ENCODE results near the gene RNF151. TPM values are rescaled to one million over a fixed set of nuclear protein-coding genes. Genes with fewer than 3 reads are reported as not detected.

RNF151 gene, protein sequence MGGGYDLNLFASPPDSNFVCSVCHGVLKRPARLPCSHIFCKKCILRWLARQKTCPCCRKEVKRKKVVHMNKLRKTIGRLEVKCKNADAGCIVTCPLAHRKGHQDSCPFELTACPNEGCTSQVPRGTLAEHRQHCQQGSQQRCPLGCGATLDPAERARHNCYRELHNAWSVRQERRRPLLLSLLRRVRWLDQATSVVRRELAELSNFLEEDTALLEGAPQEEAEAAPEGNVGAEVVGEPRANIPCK
- not detected in 2 replicates for total RNA-seq (2014; rRNA removed; shearing (Covaris generic))

DNA sequence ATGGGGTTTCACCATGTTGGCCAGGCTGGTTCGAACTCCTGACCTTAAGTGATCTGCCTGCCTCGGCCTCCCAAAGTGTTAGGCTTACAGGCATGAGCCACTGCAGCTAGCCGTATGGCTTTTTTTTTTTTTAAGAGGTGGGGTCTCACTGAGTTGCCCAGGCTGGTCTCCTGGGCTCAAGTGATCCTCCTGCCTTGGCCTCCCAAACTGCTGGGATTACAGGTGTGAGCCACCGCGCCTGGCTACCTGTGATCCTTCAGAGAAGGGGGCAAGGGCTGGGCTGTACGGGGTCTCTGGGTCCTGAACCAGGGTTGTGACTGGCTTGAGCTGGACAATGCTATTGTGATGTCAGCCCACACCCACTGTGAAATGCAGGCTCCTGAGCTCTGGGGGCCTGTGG is at the start of gene RNF151:
Gene RNF151 (plus strand): TSS at position 397 of the 400 bp plus-strand sequence. CDS start 26 bp downstream, outside the sequence.

GRCh38 chr16:1918351-1919326 is 48.0 kb upstream of the RNF151 start, which contains the start of gene HS3ST6:
Gene HS3ST6 (minus strand): TSS chr16:1918415. CDS start chr16:1918323, 92 bp downstream.

DNA sequence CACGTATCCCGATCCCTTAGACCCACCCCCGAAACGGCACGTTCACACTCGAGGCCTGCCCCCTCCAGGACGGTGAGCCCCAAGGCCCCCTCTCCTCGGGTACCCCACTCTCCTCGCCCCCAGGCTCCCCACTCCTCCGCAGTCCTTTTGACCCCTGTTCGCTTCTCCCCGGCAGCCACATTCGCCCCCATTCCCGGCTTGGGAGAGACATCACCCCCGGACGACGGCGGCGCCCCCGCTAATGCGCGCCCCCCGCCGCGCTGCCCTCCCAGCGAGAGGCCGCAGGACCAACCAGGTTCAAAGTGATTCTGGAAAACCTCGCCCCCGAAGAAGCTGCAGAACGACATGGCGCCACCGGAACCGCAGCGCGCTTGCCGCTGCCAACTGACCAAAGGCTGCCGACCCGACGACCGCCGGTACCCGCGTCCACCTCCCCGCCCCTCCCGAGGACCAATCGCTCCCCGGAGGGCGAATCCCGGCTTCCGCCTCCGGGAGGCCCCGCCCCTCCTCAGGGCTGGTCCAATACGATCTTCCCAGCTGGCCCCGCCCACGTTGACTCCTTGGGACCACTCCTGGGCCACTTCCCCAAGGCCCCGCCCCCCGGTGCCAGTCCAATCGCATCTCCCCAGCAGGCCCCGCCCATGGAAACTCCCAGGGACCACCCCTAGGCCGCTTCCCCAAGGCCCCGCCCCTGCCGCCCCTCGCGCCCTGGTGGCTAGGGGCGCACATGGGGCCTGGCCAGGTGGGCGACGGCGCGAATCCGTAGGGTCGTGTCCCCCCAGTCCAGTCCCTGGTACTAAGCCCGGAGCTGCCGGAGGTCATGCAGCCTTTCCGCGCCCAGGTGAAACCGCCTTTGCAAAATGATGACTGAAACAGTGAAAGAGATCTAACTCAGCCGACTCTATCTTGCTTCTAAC is 23.6 kb upstream of the RNF151 start, which contains the start of gene MSRB1:
Gene MSRB1 (minus strand): TSS at position 390 of the 917 bp plus-strand sequence. CDS start 43 bp downstream, at position 347.

GRCh38 chr16:1959269-1960039 is 7.2 kb upstream of the RNF151 start, which contains the start of gene NDUFB10:
Gene NDUFB10 (plus strand): TSS chr16:1959538. CDS start chr16:1959625, 87 bp downstream.

GRCh38 chr16:1964506-1965395 is 1.9 kb upstream of the RNF151 start, which contains the start of gene RPS2:
Gene RPS2 (minus strand): TSS chr16:1964826. CDS start chr16:1964625, 201 bp downstream.

GRCh38 chr16:1971796-1972489 is 5.3 kb downstream of the RNF151 start, which contains the start of gene TBL3:
Gene TBL3 (plus strand): TSS chr16:1972053. CDS start chr16:1972165, 112 bp downstream.

DNA sequence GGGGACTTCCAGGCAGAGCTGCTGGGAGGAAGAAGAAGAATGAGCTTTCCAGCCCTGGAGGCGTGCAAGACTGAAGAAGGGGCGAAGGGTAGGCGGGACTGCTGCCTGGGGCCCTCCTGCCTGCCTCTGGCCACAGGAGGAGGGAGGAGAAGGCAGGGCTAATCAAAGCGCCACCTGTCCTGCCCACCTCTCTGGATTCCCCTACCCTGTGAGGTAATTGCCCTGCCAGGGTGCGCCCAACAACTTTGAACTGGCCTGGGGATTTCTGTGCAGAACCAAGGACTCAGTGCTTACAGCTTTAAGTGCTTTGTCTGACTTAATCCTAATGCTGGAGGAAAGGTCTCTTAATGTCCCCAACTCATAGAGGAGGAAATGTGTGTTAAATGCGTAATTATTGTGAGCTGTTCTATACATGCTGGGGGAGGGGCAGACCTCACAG is 14.8 kb downstream of the RNF151 start, which contains the start of gene NOXO1:
Gene NOXO1 (minus strand): TSS at position 72 of the 439 bp plus-strand sequence. CDS start 290 bp downstream, outside the sequence.

DNA sequence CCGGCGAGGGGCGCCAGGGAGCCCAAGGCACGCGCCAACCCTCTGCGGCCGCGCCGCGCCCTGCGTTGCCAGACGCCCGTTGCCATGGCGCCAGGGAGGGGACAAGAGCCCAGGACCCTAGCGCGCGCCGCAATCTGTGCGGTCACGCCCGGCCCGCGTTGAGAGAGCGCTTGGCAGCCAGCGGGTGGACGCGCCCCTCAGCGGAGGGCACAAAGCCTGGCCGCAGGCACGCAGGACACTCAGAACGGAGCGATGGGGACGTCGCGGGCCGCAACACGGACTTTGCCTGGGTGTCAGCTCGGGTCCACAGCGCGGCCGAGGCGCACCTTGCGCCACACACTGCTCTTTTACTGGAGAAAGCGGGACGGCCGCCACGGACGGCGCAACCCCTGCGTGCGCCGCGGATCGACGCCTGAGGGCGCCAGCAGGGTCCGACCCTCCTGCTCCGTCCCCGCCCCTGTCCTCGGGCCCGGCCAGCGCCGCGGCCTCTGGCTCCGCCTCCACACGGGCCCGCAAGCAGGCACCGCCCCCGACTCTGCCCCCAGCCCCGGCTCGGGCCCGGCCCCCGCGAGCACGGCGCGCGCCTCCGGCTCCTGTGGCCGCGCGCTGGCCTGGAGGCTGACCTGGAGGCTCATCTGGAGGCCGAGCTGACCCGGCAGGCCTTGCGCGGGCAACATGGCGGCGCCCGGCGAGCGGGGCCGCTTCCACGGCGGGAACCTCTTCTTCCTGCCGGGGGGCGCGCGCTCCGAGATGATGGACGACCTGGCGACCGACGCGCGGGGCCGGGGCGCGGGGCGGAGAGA is 17.1 kb downstream of the RNF151 start, which contains the start of gene GFER:
Gene GFER (plus strand): TSS at position 650 of the 803 bp plus-strand sequence. CDS start 26 bp downstream, at position 676.

DNA sequence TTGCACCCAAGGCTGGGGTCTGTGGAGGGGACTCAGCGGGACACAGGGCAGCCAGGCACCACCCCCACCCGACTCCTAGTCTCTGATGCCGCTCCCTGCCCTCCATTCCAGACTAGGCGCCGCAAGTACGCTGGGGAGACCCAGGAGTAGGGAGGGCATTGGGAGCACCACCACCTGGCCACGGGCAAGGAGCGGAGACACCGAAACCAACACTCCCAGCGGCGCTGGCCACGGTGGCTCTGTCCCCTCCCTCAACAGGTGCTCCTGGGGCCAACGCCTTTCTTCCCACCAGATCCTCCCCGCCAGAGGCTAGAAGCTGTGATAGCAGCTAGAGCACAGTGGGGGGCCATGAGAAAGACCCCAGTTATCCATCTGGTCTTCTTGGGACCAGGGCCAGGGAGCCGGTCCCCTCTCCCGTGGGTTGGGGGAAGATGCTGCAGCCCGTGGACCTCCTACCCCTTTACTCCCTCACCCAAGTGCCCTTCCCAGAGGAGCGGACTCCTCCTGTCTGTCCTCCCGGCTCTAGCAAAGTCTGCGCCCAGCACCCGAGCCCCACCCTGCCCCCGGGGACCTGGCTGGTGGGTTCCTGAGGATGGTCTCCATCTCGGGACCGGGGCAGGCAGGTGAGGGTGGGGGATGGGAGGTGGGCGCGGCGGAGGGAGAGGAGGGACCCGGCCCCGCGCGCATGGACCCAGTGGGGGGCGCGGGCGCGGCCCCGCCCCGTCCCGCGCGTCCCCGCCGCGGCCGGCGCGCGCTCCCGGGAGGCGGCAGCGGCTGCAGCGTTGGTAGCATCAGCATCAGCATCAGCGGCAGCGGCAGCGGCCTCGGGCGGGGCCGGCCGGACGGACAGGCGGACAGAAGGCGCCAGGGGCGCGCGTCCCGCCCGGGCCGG is 22.8 kb downstream of the RNF151 start, which contains the start of gene SYNGR3:
Gene SYNGR3 (plus strand): TSS at position 762 of the 892 bp plus-strand sequence. CDS start 133 bp downstream, outside the sequence.

GRCh38 chr16:2009791-2010510 is 43.3 kb downstream of the RNF151 start, which contains the start of gene ZNF598:
Gene ZNF598 (minus strand): TSS chr16:2009821.

Small RNAs within 50 kb of the gene (small RNA-seq; reads per million reads assigned to genes)
- gene AC005363.2, result not detected
- gene RN7SL219P, result not detected
- not detected for gene SNORA10
- not detected for gene SNORA64

Other genes starting within 250 kb of the RNF151 start
- 89.3 and 122 TPM in 2 replicates for gene NME3, start 195.3 kb upstream of the RNF151 start, total RNA-seq (2014; rRNA removed; shearing (Covaris generic))
- 21.4 and 22.7 TPM in 2 replicates for gene EME2, start 194.0 kb upstream of the RNF151 start, total RNA-seq (2014; rRNA removed; shearing (Covaris generic))
- gene MRPS34, start 193.7 kb upstream of the RNF151 start, total RNA-seq (2014; rRNA removed; shearing (Covaris generic)), result 187 and 223 TPM in 2 replicates
- 51.4 and 57.6 TPM in 2 replicates for gene SPSB3, start 184.3 kb upstream of the RNF151 start, total RNA-seq (2014; rRNA removed; shearing (Covaris generic))
- gene NUBP2, start 183.9 kb upstream of the RNF151 start, total RNA-seq (2014; rRNA removed; shearing (Covaris generic)), result 132 and 137 TPM in 2 replicates
- gene IGFALS, start 173.2 kb upstream of the RNF151 start, total RNA-seq (2014; rRNA removed; shearing (Covaris generic)), result 0.29 TPM in 1 of 2 replicates, not detected in the other
- gene HAGH, start 140.0 kb upstream of the RNF151 start, total RNA-seq (2014; rRNA removed; shearing (Covaris generic)), result 113 and 133 TPM in 2 replicates
- 30.1 and 30.2 TPM in 2 replicates for gene FAHD1, start 139.7 kb upstream of the RNF151 start, total RNA-seq (2014; rRNA removed; shearing (Covaris generic))
- not detected in 2 replicates for gene MEIOB, start 94.7 kb upstream of the RNF151 start, total RNA-seq (2014; rRNA removed; shearing (Covaris generic))
- gene HS3ST6, start 48.4 kb upstream of the RNF151 start, total RNA-seq (2014; rRNA removed; shearing (Covaris generic)), result not detected in 2 replicates
- gene MSRB1, start 23.7 kb upstream of the RNF151 start, total RNA-seq (2014; rRNA removed; shearing (Covaris generic)), result 8.5 and 10.2 TPM in 2 replicates
- gene RPL3L, start 12.2 kb upstream of the RNF151 start, total RNA-seq (2014; rRNA removed; shearing (Covaris generic)), result not detected in 2 replicates
- gene NDUFB10, start 7.3 kb upstream of the RNF151 start, total RNA-seq (2014; rRNA removed; shearing (Covaris generic)), result 551 and 557 TPM in 2 replicates
- 4,459 and 5,166 TPM in 2 replicates for gene RPS2, start 2.0 kb upstream of the RNF151 start, total RNA-seq (2014; rRNA removed; shearing (Covaris generic))
- gene TBL3, start 5.2 kb downstream of the RNF151 start, total RNA-seq (2014; rRNA removed; shearing (Covaris generic)), result 72.8 and 74.0 TPM in 2 replicates
- gene NOXO1, start 14.6 kb downstream of the RNF151 start, total RNA-seq (2014; rRNA removed; shearing (Covaris generic)), result 0.23 TPM in 1 of 2 replicates, not detected in the other
- 46.0 and 50.1 TPM in 2 replicates for gene GFER, start 17.3 kb downstream of the RNF151 start, total RNA-seq (2014; rRNA removed; shearing (Covaris generic))
- gene SYNGR3, start 23.1 kb downstream of the RNF151 start, total RNA-seq (2014; rRNA removed; shearing (Covaris generic)), result 1.6 and 2.0 TPM in 2 replicates
- 59.6 and 76.5 TPM in 2 replicates for gene ZNF598, start 43.0 kb downstream of the RNF151 start, total RNA-seq (2014; rRNA removed; shearing (Covaris generic))
- gene NPW, start 52.9 kb downstream of the RNF151 start, total RNA-seq (2014; rRNA removed; shearing (Covaris generic)), result 1.0 and 1.5 TPM in 2 replicates
- 113 and 117 TPM in 2 replicates for gene NHERF2, start 60.0 kb downstream of the RNF151 start, total RNA-seq (2014; rRNA removed; shearing (Covaris generic))
- gene NTHL1, start 81.0 kb downstream of the RNF151 start, total RNA-seq (2014; rRNA removed; shearing (Covaris generic)), result 58.6 and 71.2 TPM in 2 replicates
- 75.3 and 90.4 TPM in 2 replicates for gene TSC2, start 81.1 kb downstream of the RNF151 start, total RNA-seq (2014; rRNA removed; shearing (Covaris generic))
- gene PKD1, start 169.0 kb downstream of the RNF151 start, total RNA-seq (2014; rRNA removed; shearing (Covaris generic)), result 90.3 and 104 TPM in 2 replicates
- gene RAB26, start 181.8 kb downstream of the RNF151 start, total RNA-seq (2014; rRNA removed; shearing (Covaris generic)), result 9.0 and 16.0 TPM in 2 replicates
- 71.3 and 72.5 TPM in 2 replicates for gene TRAF7, start 188.9 kb downstream of the RNF151 start, total RNA-seq (2014; rRNA removed; shearing (Covaris generic))
- gene CASKIN1, start 229.7 kb downstream of the RNF151 start, total RNA-seq (2014; rRNA removed; shearing (Covaris generic)), result 1.1 and 1.4 TPM in 2 replicates
- 44.6 and 65.4 TPM in 2 replicates for gene MLST8, start 238.6 kb downstream of the RNF151 start, total RNA-seq (2014; rRNA removed; shearing (Covaris generic))
- 1.3 and 3.0 TPM in 2 replicates for gene BRICD5, start 244.0 kb downstream of the RNF151 start, total RNA-seq (2014; rRNA removed; shearing (Covaris generic))
- gene PGP, start 248.0 kb downstream of the RNF151 start, total RNA-seq (2014; rRNA removed; shearing (Covaris generic)), result 19.2 and 26.6 TPM in 2 replicates